Esophagus muscularis mucosa (tissue), 4 donors: ENCODE measurements around the gene C20orf141. TPM values are rescaled to one million over a fixed set of nuclear protein-coding genes. Genes with fewer than 3 reads are reported as not detected.

Source experiments
- DNase-seq: peaks from one replicate; pipeline ENCODE4 v3.0.0-alpha.2; 2017; ENCODE audit errors: extremely low spot score
- H3K27ac ChIP-seq, 4 donors: fragments of 200-600 bp; sonication (generic); replicated peaks in 1 of 4; 1 replicate in 3 of 4; 2 replicates in 1 of 4; pipeline ENCODE4 v1.5.1; 2016 to 2019; ENCODE audit warnings: mild to moderate bottlenecking in 1 of 4
- H3K27me3 ChIP-seq, 4 donors: fragments of 200-600 bp; sonication (generic); one replicate each; pipeline versions ENCODE4 v1.5.1 to v1.6.0; 2016 to 2019
- H3K36me3 ChIP-seq, 4 donors: fragments of 200-600 bp; sonication (generic); one replicate each; pipeline ENCODE4 v1.5.1; 2016 to 2019
- H3K4me1 ChIP-seq, 4 donors: fragments of 200-600 bp; sonication (generic); one replicate each; pipeline ENCODE4 v1.5.1; 2016 to 2019
- H3K4me3 ChIP-seq, 4 donors: fragments of 200-600 bp; sonication (generic); 1 replicate in 2 of 4; 2 replicates in 2 of 4; pipeline ENCODE4 v1.5.1; 2016 to 2019; ENCODE audit warnings: mild to moderate bottlenecking in 4 of 4, moderate library complexity in 1 of 4
- H3K9me3 ChIP-seq, 4 donors: fragments of 200-600 bp; sonication (generic); 1 replicate in 3 of 4; 2 replicates in 1 of 4; pipeline ENCODE4 v1.5.1; 2016 to 2019
- CTCF ChIP-seq, 3 experiments: fragments of 200-600 bp in 2 of 3; fragments of 450-650 bp in 1 of 3; sonication (generic) in 2 of 3; IDR thresholded peaks; one replicate each; pipeline ENCODE4 v1.5.1; 2017 to 2019; ENCODE audit warnings: antibody characterized with exemption in 3 of 3, mild to moderate bottlenecking in 2 of 3, moderate library complexity in 1 of 3
- EP300 ChIP-seq: sonication (generic); formaldehyde crosslinking; IDR thresholded peaks from one replicate; pipeline ENCODE4 v1.6.1; 2017; ENCODE audit warnings: antibody characterized with exemption
- POLR2A ChIP-seq: fragments of 450-650 bp; IDR thresholded peaks from one replicate; pipeline ENCODE4 v1.6.1; 2017; ENCODE audit warnings: antibody characterized with exemption, moderate library complexity, mild to moderate bottlenecking, low read depth
- POLR2AphosphoS5 ChIP-seq, 2 donors: sonication (generic); formaldehyde crosslinking; IDR thresholded peaks; one replicate each; pipeline ENCODE4 v1.6.1; 2017; ENCODE audit warnings: antibody characterized with exemption in 2 of 2
- WGBS: methylation state at CpG from one replicate; pipeline ENCODE4 v1.1.5; 2018; 5-methylcytosine and 5-hydroxymethylcytosine counted together
- intact Hi-C: fragments of 100-400 bp; cut with DNase I; formaldehyde crosslinking; loops from one replicate; pipeline ENCODE4 v1.15.1; 2023
- total RNA-seq, 4 donors: library from RNA; depleted of rRNA; stranded (reverse); fragments of >200 nt; gene quantifications; one replicate each; pipeline versions ENCODE4 v1.1.0 to v1.2.1, GENCODE V29; 2016

The C20orf141 gene
- total RNA-seq, 4 donors from 2014 or later = not detected

- Histone ChIP-seq H3K9me3 (no peaks in the 10 kb centered on the region), H3K27ac (no peak overlapping the region), H3K27me3 (no peaks in the 10 kb centered on the region), H3K36me3 (peaks cover 0 to 20% (median 5%) of the 10 kb centered on the region in 4 donors), H3K4me1 (peaks cover 10 to 17% (median 12%) of the 10 kb centered on the region in 4 donors), H3K4me3 (no peak overlapping the region)
- WGBS = 82% methylated on average over 2 of the region's 2 CpGs
- intact Hi-C loops = loop anchor here (10.0 kb wide), 1 partner anchor 151 kb away; the partner anchor contains the start of gene EBF4
- no peak for DNase-seq
- TF ChIP-seq POLR2AphosphoS5 (IDR thresholded peaks at IDR 0.05) (no peak), EP300 (no peak), CTCF (IDR thresholded peaks at IDR 0.05) (no peak), POLR2A (no peak)
These were observed 30.8 kb downstream of the C20orf141 start for GRCh38 chr20:2845607-2846006.

- no peak overlapping the region for H3K4me3 ChIP-seq
- H3K4me1 ChIP-seq = peaks cover 3 to 11% (median 6%) of the 10 kb centered on the region in 4 donors
- no peak for TF ChIP-seq CTCF (IDR thresholded peaks at IDR 0.05)
- no peak for TF ChIP-seq EP300
- no peak for TF ChIP-seq POLR2AphosphoS5 (IDR thresholded peaks at IDR 0.05)
- TF ChIP-seq POLR2A = no peak
- intact Hi-C loops = loop anchor here (10.0 kb wide), 1 partner anchor 152 kb away; the partner anchor contains the start of gene EBF4
- no peak for DNase-seq
- H3K27me3 ChIP-seq = no peaks in the 10 kb centered on the region
- no peak overlapping the region for H3K27ac ChIP-seq
- no peaks in the 10 kb centered on the region for H3K9me3 ChIP-seq
- H3K36me3 ChIP-seq = peaks cover 0 to 20% (median 5%) of the 10 kb centered on the region in 4 donors
- WGBS = 84% methylated on average over 5 of the region's 5 CpGs
These were observed 31.9 kb downstream of the C20orf141 start for GRCh38 chr20:2846698-2847097.

GRCh38 chr20:2847802-2848201 lies 33.0 kb downstream of the C20orf141 start:
- Histone ChIP-seq H3K9me3 (no peaks in the 10 kb centered on the region), H3K4me3 (no peak overlapping the region), H3K4me1 (peaks cover 0 to 11% (median 7%) of the 10 kb centered on the region in 4 donors), H3K27ac (no peak overlapping the region), H3K36me3 (peaks cover 0 to 20% (median 5%) of the 10 kb centered on the region in 4 donors), H3K27me3 (no peaks in the 10 kb centered on the region)
- no peak for DNase-seq
- no peak for TF ChIP-seq POLR2A
- WGBS = 93% methylated on average over 4 of the region's 4 CpGs
- intact Hi-C loops = loop anchor here (10.0 kb wide), 1 partner anchor 153 kb away; the partner anchor contains the start of gene EBF4

- peaks cover 0 to 9% (median 6%) of the 10 kb centered on the region in 4 donors for H3K4me1 ChIP-seq
- no peak for DNase-seq
- intact Hi-C loops = loop anchor here (10.0 kb wide), 1 partner anchor 155 kb away; the partner anchor contains the start of gene EBF4
- TF ChIP-seq POLR2A (no peak), CTCF (IDR thresholded peaks at IDR 0.05) (no peak), EP300 (no peak), POLR2AphosphoS5 (IDR thresholded peaks at IDR 0.05) (no peak)
- 92% methylated on average over 4 of the region's 4 CpGs for WGBS
- no peak overlapping the region for H3K27ac ChIP-seq
- H3K4me3 ChIP-seq = no peak overlapping the region
- peaks cover 0 to 14% (median 2%) of the 10 kb centered on the region in 4 donors for H3K36me3 ChIP-seq
- no peaks in the 10 kb centered on the region for H3K27me3 ChIP-seq
- H3K9me3 ChIP-seq = no peaks in the 10 kb centered on the region
These were observed 34.7 kb downstream of the C20orf141 start for GRCh38 chr20:2849529-2849928.

GRCh38 chr20:2851086-2851485 lies 36.3 kb downstream of the C20orf141 start:
- TF ChIP-seq POLR2A = no peak
- no peak for TF ChIP-seq CTCF (IDR thresholded peaks at IDR 0.05)
- no peak for TF ChIP-seq POLR2AphosphoS5 (IDR thresholded peaks at IDR 0.05)
- no peak for TF ChIP-seq EP300

More at GRCh38 chr20:2851086-2851485, 36.3 kb downstream of the C20orf141 start:
- intact Hi-C loops = no loop called here
- Histone ChIP-seq H3K4me1 (peaks cover 0 to 9% (median 6%) of the 10 kb centered on the region in 4 donors), H3K4me3 (no peak overlapping the region), H3K27me3 (no peaks in the 10 kb centered on the region), H3K36me3 (peaks cover 0 to 12% (median 2%) of the 10 kb centered on the region in 4 donors), H3K27ac (no peak overlapping the region), H3K9me3 (no peaks in the 10 kb centered on the region)
- 97% methylated on average over 10 of the region's 10 CpGs for WGBS
- no peak for DNase-seq
